Raji (cell line): ENCODE measurements around the gene PAFAH1B1.

Experiments
- POLR2A ChIP-seq: IDR thresholded peaks from 2 replicates; pipeline ENCODE4 v1.6.1; 2011; ENCODE audit warnings: low read depth, low read length, control low read depth; ENCODE audit not compliant: insufficient read depth

PAFAH1B1 gene

DNA sequence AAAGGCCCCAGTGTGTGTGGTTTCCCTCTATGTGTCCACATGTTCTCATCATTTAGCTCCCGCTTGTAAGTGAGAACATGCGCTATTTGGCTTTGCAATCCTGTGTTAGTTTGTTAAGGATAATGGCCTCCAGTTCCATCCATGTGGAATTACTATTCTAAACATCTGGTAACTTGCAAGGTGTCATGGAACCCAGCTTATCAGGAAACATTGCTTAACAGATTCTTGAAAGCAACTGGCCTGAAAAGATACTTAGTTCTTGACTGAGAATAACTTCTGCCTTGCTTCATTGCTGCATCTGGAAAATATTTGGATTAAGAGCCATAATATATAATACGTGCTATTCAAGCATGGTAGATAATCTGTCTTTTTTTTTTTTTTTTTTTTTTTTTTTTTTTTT is 27.8 kb downstream of the PAFAH1B1 start:
- no peak for TF ChIP-seq POLR2A

DNA sequence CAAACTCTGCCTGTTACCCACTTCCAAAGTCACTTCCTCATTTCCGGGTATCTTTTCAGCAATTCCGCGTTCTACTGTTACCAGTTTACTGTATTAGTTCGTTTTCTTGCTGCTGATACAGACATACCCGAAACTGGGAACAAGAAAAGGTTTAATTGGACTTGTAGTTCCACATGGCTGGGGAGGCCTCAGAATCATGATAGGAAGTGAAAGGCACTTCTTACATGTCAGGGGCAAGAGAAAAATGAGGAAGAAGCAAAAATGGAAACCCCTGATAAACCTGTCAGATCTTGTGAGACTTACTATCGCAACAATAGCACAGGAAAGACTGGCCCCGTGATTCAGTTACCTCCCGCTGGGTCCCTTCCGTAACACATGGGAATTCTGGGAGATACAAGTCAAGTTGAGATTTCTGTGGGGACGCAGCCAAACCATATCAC is 30.9 kb downstream of the PAFAH1B1 start:
- TF ChIP-seq POLR2A = no peak

DNA sequence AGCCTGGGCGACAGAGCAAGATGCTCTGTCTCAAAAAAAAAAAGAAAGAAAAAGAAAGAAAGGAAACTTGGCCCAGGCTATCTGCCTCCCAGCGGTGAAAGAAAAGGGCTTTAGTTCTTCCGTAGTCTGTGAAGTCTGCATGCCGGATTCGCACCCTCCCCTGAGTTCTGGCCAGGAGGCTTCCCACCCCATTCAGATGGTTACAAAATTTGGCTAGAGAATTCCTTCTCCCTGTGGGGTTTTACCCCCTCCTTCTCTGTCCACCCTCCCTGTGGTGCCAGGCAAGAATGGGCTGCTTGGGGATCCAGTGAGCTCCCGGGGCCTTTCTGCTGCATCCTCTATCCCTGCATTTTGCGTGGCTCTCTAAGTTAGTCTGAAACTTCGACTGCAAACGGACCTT is 37.8 kb downstream of the PAFAH1B1 start:
- no peak for TF ChIP-seq POLR2A

DNA sequence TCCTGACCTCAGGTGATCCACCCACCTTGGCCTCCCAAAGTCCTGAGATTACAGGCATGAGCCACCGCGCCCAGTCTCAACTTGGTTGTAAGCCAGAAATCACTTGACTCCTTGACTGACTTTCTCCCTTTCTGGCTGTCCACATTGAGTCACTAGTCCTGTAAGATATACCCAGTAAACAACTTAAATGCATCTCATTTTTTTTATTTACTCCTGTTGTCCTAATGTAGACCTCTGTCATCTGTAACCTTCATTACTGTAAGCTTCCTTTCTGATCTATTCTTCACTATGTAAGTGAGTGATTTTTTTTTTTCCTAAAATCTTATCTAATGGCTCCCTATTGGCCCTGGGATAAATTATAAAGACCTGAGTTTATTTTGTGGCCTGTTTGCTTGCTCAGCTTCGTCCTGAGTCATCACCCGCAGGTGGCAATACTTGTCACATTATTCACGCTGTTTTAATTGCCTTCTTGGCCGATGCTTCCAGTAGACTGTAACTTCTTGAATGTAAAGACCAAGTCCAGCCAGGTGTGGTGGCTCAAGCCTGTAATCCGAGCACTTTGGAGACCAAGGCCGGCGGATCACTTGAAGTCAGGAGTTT is 41.0 kb downstream of the PAFAH1B1 start:
- no peak for TF ChIP-seq POLR2A

DNA sequence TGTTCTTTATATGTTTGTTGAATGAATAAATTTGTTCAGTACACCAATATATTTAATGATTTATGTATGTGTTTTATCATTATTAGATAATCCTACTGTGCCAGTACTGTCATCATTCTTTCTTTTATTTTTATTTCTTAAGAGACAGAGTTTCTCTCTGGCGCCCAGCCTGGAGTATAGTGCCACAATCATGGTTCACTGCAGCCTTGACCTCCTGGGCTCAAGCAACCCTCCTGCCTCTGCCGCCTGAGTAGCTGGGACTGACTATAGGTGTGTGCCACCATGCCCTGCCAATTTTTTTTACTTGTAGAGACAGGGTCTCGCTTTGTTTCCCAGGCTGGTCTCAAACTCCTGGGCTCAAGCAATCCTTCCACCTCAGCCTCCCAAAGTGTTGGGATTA is 41.8 kb downstream of the PAFAH1B1 start:
- TF ChIP-seq POLR2A = no peak

DNA sequence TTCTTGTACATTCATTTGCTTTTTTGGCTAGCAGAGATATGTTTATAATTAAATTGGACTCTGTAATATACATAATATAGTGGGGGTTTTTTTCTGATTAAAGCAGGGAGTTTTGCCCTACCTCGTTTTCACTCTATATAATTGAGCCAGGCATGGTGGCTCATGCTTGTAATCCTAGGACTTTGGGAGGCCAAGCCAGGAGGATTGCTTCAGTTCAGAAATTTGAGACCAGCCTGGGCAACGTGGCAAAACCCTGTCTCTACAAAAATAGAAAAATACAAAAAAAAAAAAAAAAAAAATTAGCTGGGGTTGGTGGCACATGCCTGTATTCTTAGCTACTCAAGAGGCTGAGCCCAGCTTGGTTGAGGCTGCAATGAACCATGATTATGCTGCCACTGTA is 42.2 kb downstream of the PAFAH1B1 start:
- TF ChIP-seq POLR2A = no peak

DNA sequence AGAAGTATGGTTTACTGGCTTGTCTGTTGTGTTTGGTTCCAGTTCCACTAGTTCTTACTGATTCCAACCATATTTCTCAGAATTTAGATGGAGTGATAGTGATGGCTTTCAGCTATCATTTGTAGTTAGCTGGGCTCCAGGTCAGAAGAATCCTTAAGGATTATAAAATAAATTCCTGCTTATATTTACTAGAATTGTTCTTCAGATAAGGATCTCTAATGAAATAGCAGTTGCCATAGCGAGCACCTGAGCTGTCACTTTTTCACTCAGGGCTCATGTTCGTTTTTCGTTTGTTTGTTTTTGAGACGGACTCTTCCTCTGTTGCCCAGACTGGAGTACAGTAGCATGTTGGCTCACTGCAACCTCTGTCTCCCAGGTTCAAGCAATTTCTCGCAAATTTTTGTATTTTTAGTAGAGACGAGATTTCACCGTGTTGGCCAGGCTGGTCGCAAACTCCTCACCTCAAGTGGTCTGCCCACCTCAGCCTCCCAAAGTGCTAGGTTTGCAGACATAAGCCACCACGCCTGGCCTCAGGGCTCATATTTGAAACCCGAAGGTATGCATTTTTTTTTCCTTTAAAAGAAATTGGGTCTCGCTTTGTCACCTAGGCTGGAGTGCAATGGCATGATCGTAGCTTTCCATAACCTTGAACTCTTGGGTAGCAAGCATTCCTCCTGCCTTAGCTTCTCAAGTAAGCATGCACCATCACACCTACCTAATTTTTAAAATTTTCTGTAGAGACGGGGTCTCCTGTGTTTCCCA is 42.9 kb downstream of the PAFAH1B1 start:
- TF ChIP-seq POLR2A = no peak

DNA sequence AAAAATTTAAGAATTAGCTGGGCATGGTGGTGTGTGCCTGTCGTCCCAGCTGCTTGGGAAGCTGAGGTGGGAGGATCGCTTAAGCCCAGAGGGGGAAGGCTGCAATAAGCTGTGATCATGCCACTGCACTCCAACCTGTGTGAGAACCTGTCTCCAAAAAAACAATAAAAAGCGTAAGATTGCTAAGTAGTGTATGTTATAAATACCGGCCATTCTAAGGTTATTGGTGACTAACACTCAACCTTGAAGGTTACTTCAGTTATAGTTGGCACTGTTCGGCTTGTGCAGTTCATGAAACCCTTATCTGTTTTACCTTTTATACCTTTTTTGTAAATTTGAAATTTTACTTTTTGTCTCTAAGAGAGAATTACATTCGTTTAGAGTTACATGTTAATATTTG is 44.0 kb downstream of the PAFAH1B1 start:
- no peak for TF ChIP-seq POLR2A

DNA sequence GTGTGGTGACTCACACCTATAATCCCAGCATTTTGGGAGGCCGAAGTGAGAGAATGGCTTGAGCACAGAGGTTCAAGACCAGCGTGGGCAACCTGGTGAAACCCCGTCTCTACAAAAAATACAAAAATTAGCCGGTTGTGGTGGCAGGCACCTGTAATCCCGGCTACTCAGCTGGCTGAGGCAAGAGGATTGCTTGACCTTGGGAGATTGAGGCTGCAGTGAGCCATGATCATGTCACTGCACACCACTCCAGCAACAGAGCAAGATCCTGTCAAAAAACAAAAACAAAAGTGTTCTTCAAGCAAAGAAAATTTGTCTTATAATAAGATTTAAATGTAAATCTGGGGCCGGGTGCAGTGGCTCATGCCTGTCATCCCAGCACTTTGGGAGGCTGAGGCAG is 51.5 kb downstream of the PAFAH1B1 start:
- TF ChIP-seq POLR2A = no peak

DNA sequence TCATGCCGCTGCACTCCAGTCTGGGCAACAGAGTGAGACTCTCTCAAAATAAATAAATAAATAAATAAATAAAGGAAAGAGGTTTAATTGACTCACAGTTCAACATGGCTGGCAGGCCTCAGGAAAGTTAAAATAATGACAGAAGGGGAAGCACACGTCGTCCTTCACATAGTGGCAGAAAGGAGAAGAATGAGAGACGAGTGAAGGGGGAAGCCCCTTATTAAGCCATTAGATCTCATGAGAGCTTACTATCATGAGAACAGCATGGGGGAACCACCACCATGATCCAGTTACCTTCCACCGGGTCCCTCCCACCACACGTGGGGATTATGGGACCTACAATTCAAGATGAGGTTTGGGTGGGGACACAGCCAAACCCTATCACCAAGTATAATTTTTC is 54.5 kb downstream of the PAFAH1B1 start:
- TF ChIP-seq POLR2A = no peak

DNA sequence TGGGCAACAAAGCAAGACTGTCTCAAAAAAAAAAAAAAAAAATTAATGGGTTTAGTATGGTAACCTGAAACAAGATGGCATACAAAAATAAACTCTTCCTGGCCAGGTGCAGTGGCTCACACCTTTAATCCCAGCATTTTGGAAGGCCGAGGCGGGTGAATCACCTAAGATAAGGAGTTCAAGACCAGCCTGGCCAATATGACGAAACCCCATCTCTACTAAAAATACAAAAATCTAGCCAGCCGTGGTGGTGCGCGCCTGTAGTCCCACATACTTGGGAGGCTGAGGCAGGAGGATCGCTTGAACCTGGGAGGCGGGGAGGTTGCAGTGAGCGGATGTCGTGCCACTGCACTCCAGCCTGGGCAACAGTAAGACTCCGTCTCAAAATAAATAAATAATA is 55.7 kb downstream of the PAFAH1B1 start:
- TF ChIP-seq POLR2A = no peak

DNA sequence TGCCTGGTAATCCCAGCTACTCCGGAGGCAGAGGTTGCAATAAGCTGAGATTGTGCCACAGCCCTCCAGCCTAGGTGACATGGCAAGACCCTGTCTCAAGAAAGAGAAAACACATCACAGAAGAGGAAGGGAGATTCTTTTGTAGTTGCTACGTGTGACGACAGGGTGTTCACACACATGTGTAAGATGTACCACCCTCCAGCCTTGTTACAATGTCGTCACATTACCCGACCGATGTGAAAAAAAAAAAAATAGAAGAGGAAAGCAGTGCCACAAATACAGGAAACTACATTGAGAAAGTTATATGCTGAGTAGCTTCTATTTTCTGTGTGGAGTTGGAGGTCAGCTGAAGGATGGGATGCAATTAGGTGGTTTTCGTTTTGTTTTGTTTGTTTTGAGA is 62.1 kb downstream of the PAFAH1B1 start:
- TF ChIP-seq POLR2A = no peak

DNA sequence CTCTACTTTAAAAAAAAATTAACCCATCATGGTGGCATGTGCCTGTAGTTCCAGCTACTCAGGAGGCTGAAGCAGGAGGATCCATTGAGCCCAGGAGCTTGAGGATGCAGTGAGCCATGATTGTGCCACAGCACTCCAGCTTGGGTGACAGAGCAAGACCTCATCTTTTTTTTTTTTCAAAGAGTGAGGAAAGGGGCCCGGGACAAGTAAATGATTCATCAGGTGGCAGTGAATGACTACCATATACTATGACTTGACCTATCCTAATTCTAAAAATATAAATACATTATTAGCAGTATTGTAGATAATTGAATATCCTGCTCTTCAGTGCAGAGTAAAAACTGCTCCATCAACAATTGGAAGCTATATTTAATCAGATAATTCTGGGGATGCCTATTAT is 62.8 kb downstream of the PAFAH1B1 start:
- no peak for TF ChIP-seq POLR2A

DNA sequence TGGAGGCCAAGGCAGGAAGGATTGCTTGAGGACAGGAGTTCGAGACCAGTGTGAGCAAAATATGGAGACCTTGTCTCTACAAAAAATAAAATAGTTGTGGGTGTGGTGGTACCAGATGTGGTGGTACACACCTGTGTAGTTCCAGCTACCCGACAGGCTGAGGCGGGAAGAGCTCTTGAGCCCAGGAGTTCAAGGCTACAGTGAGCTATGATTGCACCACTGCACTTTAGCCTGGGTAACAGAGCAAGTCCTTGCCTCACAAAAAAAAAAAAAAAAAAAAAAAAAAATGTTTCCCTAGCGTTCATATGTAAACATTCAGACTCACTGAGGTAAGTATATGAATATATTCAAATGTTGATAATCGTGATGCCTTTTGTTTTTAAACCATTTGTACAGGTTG is 78.6 kb downstream of the PAFAH1B1 start:
- no peak for TF ChIP-seq POLR2A

DNA sequence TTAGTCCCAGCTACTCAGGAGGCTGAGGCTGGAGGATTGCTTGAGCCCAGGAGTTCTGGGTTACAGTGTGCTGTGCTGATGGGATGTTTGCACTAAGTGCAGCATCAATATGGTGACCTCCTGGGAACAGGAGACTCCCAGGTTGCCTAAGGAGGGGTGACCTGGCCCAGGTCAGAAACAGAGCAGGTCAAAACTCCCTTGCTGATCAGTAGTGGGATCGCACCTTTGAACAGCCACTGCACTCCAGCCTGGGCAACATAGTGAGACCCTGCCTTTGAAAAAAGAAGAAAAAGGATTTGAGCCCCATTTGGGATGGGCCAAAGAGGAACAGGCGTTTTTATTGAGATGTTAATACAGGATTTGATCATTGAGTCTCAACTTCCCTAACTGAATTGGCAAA is 87.5 kb downstream of the PAFAH1B1 start:
- no peak for TF ChIP-seq POLR2A

DNA sequence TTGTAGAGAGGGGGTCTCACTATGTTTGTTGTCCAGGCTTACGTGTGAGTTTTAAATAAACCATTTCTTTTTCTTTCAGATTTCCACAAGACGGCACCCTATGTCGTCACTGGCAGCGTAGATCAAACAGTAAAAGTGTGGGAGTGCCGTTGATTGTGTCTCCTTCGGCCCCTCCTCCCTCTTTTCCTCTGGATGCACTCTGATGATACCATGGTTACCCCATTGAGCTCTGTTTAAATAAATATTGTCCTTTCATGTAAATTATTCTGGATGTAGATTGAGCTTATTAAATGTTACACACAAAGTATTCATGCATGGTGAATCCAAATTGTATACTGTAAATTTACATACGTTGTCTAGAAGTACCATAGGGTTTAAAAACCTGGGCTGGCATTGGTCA is 88.2 kb downstream of the PAFAH1B1 start:
- no peak for TF ChIP-seq POLR2A
